ENCODE data around the gene ZIM2.

ZIM2 gene

DNA sequence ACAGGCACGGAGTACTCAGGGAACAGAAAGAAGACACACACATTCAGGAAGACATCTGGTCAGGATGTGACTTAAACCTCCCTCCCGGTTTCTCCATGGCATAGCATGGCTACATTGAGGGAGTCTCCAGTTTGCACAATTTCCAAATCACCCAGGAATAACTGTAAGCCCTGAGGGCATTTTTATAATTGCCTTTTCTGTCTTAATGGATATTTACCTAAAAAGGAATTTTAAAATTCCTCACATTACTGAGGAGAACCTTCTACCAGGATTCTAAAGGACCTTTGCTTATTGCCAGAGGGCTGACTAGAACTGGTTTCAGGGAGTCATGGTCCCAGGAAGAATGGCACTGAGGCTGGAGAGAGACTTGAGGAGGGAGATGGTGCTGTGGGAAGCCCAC lies 21.4 kb downstream of the ZIM2 start:
- no peak overlapping the region for H3K27ac ChIP-seq
- no peak for TF ChIP-seq CTCF (conservative IDR thresholded peaks at IDR 0.05)

DNA sequence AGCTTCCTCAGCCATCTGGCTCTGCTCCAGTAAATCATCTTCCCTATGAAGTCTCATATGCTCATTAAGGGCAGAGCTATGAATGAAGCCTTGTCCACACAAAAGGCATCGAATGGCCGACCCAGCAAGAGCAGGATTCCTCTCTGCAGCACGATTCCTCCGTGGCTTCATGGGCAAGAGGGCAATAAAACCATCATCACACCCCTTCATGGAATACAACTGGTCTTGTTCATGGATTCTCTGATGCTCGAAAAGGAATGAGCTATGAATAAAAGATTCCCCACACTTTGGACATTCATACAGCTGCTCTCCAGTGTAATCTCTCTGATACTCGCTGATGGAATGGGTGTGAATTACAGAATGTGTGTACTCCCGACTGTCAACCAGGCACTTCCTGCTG lies 25.9 kb downstream of the ZIM2 start:
- TF ChIP-seq CTCF (conservative IDR thresholded peaks at IDR 0.05): no peak
- H3K27ac ChIP-seq: no peak overlapping the region

DNA sequence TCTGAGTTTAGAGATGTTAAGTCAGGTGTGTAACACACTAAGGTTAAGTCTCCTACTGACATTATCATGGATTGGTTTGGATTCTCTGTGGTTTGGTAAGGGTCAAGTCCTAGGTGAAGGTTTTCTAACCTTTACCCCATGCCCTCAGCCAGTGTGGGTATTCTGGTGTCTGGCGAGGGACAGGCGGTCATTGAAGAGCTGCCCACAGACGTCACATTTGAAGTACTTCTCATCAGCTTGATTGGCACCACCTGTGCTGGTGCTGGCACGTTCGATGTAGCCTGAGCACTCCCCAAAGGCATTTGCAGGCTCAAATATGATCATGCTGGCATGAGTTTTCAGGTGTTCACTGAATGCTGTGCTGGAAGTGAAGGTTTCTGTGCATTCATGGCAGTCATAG lies 27.0 kb downstream of the ZIM2 start:
- no peak overlapping the region for H3K27ac ChIP-seq
- no peak for TF ChIP-seq CTCF (conservative IDR thresholded peaks at IDR 0.05)

DNA sequence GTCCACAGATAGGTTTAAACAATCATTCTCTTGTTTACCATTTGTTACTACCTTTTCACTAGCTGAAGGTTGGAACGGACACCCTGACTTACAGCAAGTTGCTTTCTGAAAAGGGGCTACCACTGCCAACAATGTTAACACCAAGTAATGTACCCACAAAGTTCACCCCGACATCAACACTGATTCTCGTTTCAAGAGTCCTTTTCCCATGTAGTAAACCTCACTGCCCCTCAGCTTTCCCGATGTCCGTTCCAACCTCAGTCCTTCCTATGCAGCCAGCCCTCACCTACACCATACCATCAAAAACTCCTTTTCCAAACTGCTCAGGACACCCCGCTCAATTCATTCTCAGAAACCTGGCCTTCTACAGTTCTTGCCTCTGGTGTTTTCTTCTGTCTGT lies 29.0 kb downstream of the ZIM2 start:
- TF ChIP-seq CTCF (conservative IDR thresholded peaks at IDR 0.05): no peak
- no peak overlapping the region for H3K27ac ChIP-seq

- no peak for TF ChIP-seq CTCF (conservative IDR thresholded peaks at IDR 0.05)
- H3K27ac ChIP-seq: no peak overlapping the region
These were observed 30.3 kb downstream of the ZIM2 start for GRCh38 chr19:56810260-56810659.

DNA sequence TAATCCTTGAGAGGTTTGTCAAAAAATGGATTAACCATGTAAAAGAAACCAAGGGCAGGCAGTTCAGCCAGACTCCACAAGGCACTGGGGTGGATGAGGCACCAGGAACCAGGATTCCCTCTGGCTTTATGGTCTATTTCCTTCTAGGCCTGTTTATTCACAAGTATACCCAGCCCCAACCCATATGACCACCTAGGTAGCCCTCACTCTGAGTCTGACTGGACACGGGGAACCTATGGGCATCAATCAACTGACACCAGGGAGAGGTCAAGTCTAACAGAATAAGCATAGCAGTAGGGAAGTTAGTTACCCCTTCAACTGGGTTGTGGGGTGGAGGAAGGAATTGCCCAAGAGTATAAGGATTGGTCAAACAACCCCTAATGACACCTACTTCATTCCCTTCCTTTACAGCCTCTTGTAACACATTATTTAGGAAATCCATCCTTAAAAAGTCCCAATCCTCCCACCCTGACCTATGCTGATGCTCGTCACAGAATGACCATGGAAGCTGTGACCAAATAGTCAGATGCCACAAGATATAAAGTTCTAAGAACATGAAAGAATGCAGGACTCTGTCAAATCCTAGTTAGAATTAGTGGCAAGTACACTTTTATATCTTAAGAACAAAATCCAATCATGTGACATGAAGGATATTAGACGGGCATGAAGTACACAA lies 31.7 kb downstream of the ZIM2 start:
- no peak for TF ChIP-seq CTCF (conservative IDR thresholded peaks at IDR 0.05)
- H3K27ac ChIP-seq: no peak overlapping the region

GRCh38 chr19:56806639-56807038 lies 33.9 kb downstream of the ZIM2 start:
- no peak for TF ChIP-seq CTCF (conservative IDR thresholded peaks at IDR 0.05)
- H3K27ac ChIP-seq: no peak overlapping the region
